ENCODE measurements around the gene ALPG. TPM values are rescaled to one million over a fixed set of nuclear protein-coding genes. Genes with fewer than 3 reads are reported as not detected.

The ALPG gene
- total RNA-seq, 1 donor from 2014 or later: not detected

DNA sequence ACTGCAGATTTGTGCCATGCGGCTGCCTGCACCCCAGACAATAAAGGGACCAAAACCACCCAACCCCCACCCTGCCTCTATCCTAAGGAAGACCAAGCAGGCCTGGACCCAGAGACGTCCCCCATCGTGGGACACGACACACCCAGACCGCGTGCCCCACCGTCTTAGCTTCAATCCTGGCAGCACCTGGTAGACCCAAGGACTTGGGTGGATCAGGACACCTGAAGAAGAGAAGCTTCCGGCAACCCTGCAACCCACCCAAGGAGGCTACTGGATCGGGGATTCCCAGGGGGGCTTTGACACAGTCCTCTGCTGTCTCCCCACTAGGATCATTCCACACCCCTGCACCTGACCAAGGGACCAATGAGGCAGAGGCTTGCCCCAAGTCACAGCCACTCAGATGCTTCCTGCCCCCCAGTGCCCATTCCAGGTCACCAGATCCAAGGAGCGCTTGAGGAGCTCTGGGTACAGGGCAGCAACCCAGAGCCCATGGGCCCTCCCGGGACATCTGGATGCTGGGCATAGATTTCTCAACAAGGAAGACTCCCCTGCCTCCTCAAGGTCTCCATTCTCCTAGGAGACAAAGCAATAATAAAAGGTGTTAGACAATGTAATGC is 52.9 kb downstream of the ALPG start:
- Mint-ChIP-seq H3K9me3 (ENCODE audit: low read depth) (no peaks in the 10 kb centered on the region), H3K4me1 (ENCODE audit: low read depth) (no peaks in the 10 kb centered on the region), H3K27ac (no peak overlapping the region), H3K4me3 (ENCODE audit: low read depth) (no peak overlapping the region), H3K27me3 (peaks cover 28% of the 10 kb centered on the region), H3K36me3 (ENCODE audit: insufficient read depth) (no peaks in the 10 kb centered on the region)
- no peak for DNase-seq (ENCODE audit: low spot score, unreplicated experiment)
- TF ChIP-seq, protein P1, sequence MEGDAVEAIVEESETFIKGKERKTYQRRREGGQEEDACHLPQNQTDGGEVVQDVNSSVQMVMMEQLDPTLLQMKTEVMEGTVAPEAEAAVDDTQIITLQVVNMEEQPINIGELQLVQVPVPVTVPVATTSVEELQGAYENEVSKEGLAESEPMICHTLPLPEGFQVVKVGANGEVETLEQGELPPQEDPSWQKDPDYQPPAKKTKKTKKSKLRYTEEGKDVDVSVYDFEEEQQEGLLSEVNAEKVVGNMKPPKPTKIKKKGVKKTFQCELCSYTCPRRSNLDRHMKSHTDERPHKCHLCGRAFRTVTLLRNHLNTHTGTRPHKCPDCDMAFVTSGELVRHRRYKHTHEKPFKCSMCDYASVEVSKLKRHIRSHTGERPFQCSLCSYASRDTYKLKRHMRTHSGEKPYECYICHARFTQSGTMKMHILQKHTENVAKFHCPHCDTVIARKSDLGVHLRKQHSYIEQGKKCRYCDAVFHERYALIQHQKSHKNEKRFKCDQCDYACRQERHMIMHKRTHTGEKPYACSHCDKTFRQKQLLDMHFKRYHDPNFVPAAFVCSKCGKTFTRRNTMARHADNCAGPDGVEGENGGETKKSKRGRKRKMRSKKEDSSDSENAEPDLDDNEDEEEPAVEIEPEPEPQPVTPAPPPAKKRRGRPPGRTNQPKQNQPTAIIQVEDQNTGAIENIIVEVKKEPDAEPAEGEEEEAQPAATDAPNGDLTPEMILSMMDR (IDR thresholded peaks at IDR 0.05; ENCODE audit: unreplicated experiment): no peak

GRCh38 chr2:232460171-232460570 is 53.5 kb downstream of the ALPG start:
- no peak for DNase-seq (ENCODE audit: low spot score, unreplicated experiment)
- H3K9me3 Mint-ChIP-seq (ENCODE audit: low read depth): no peaks in the 10 kb centered on the region
- peaks cover 25% of the 10 kb centered on the region for H3K27me3 Mint-ChIP-seq
- H3K27ac Mint-ChIP-seq: no peak overlapping the region
- H3K4me3 Mint-ChIP-seq (ENCODE audit: low read depth): no peak overlapping the region
- no peaks in the 10 kb centered on the region for H3K36me3 Mint-ChIP-seq (ENCODE audit: insufficient read depth)
- no peaks in the 10 kb centered on the region for H3K4me1 Mint-ChIP-seq (ENCODE audit: low read depth)
- TF ChIP-seq, protein P1 (IDR thresholded peaks at IDR 0.05; ENCODE audit: unreplicated experiment): no peak

Other genes with a start within 250 kb of the ALPG start
- not detected in 2 replicates for gene ALPP, start 28.1 kb upstream of the ALPG start, total RNA-seq
- gene ALPI, start 49.3 kb downstream of the ALPG start, total RNA-seq: not detected in 2 replicates
- 2.0 and 2.9 TPM in 2 replicates for gene ECEL1, start 81.0 kb downstream of the ALPG start, total RNA-seq
- not detected in 2 replicates for gene PRSS56, start 113.5 kb downstream of the ALPG start, total RNA-seq
- gene CHRND, start 119.3 kb downstream of the ALPG start, total RNA-seq: 0.12 TPM in 1 of 2 replicates, not detected in the other
- 0.42 TPM in 1 of 2 replicates, not detected in the other for gene CHRNG, start 132.8 kb downstream of the ALPG start, total RNA-seq
- 11.9 and 12.0 TPM in 2 replicates for gene TIGD1, start 143.7 kb downstream of the ALPG start, total RNA-seq
- gene EIF4E2, start 143.8 kb downstream of the ALPG start, total RNA-seq: 78.5 and 81.9 TPM in 2 replicates
- gene EFHD1, start 226.8 kb downstream of the ALPG start, total RNA-seq: 2.7 and 4.3 TPM in 2 replicates

Measured in progenitor cell of endocrine pancreas (in vitro differentiated cells).